NCI-H1105 treated with DMSO at 0.1 percent for 48 hours (cell line): ENCODE results near the gene YWHAQ.
"Not testable (repeated sequence)": the region's sequence is repeated elsewhere in the genome, so short reads cannot be mapped to it uniquely, and the experiment has no call there.

Experiments used
- DNase-seq: peaks from one replicate; lab custom pipeline; 2025; lab: John Stamatoyannopoulos, UW

YWHAQ gene

GRCh38 chr2:9552219-9553178, 78.3 kb downstream of the YWHAQ start:
- DNase-seq = no peak

- DNase-seq = not testable (repeated sequence)
Measured at GRCh38 chr2:9550859-9551391, 79.9 kb downstream of the YWHAQ start.

GRCh38 chr2:9549420-9549819, 81.4 kb downstream of the YWHAQ start:
- DNase-seq = no peak

GRCh38 chr2:9548506-9548905, 82.3 kb downstream of the YWHAQ start:
- no peak for DNase-seq

- DNase-seq = no peak
Measured at GRCh38 chr2:9547262-9547991, 83.4 kb downstream of the YWHAQ start.

GRCh38 chr2:9545502-9545901, 85.3 kb downstream of the YWHAQ start:
- DNase-seq = no peak

GRCh38 chr2:9543557-9543956, 87.2 kb downstream of the YWHAQ start:
- no peak for DNase-seq

GRCh38 chr2:9539531-9539930, 91.3 kb downstream of the YWHAQ start:
- DNase-seq = no peak

GRCh38 chr2:9538000-9538507, 92.7 kb downstream of the YWHAQ start:
- DNase-seq = no peak

- DNase-seq = no peak
Measured at GRCh38 chr2:9536504-9536903, 94.3 kb downstream of the YWHAQ start.

- DNase-seq = no peak
Measured at GRCh38 chr2:9535177-9535576, 95.6 kb downstream of the YWHAQ start.
